Ishikawa (cell line): ENCODE measurements around the gene SLC25A40.

ENCODE experiments used
- CEBPB ChIP-seq: IDR thresholded peaks from 2 replicates; pipeline ENCODE4 v1.6.1; 2012
- CREB1 ChIP-seq: IDR thresholded peaks from 2 replicates; pipeline ENCODE4 v1.6.1; 2012; ENCODE audit warnings: low read depth
- EGR1 ChIP-seq: IDR thresholded peaks from 2 replicates; pipeline ENCODE4 v1.6.1; 2012
- EP300 ChIP-seq: IDR thresholded peaks from 2 replicates; pipeline ENCODE4 v1.6.1; 2012; ENCODE audit warnings: borderline replicate concordance
- FOXM1 ChIP-seq: IDR thresholded peaks from 2 replicates; pipeline ENCODE4 v1.6.1; 2012; ENCODE audit warnings: low read depth, borderline replicate concordance
- MAX ChIP-seq: IDR thresholded peaks from 2 replicates; pipeline ENCODE4 v1.6.1; 2012
- NFIC ChIP-seq: IDR thresholded peaks from 2 replicates; pipeline ENCODE4 v1.6.1; 2012
- RAD21 ChIP-seq: IDR thresholded peaks from 2 replicates; pipeline ENCODE4 v1.6.1; 2012; ENCODE audit warnings: low read depth
- REST ChIP-seq: IDR thresholded peaks from 2 replicates; pipeline ENCODE4 v1.6.1; 2012; ENCODE audit warnings: low read depth, mild to moderate bottlenecking
- TAF1 ChIP-seq: IDR thresholded peaks from 2 replicates; pipeline ENCODE4 v1.6.1; 2012; ENCODE audit warnings: low read depth, mild to moderate bottlenecking
- TCF12 ChIP-seq: IDR thresholded peaks from 2 replicates; pipeline ENCODE4 v1.6.1; 2012; ENCODE audit warnings: low read depth
- TEAD4 ChIP-seq: IDR thresholded peaks from 2 replicates; pipeline ENCODE4 v1.6.1; 2012
- USF1 ChIP-seq: IDR thresholded peaks from 2 replicates; pipeline ENCODE4 v1.6.1; 2012
- YY1 ChIP-seq: IDR thresholded peaks from 2 replicates; pipeline ENCODE4 v1.6.1; 2012; ENCODE audit warnings: low read depth
- ZBTB7A ChIP-seq: IDR thresholded peaks from 2 replicates; pipeline ENCODE4 v1.6.1; 2012; ENCODE audit warnings: low read depth

SLC25A40 gene

GRCh38 chr7:87878208-87878735 lies 2.1 kb upstream of the SLC25A40 start:
- TF ChIP-seq CREB1 (no peak), RAD21 (no peak), TAF1 (no peak), EP300 (no peak), MAX (no peak), NFIC (no peak), TCF12 (no peak), EGR1 (no peak), CEBPB (no peak), FOXM1 (no peak), REST (no peak), USF1 (no peak), TEAD4 (no peak), YY1 (no peak)

- TF ChIP-seq EGR1 (no peak), NFIC (no peak), MAX (no peak), TEAD4 (no peak), RAD21 (no peak), TCF12 (no peak), ZBTB7A (no peak), CREB1 (no peak), EP300 (no peak), FOXM1 (no peak), REST (no peak), YY1 (no peak), CEBPB (no peak), TAF1 (no peak), USF1 (no peak)
These were observed 1.3 kb upstream of the SLC25A40 start for GRCh38 chr7:87877366-87878040.

- TF ChIP-seq USF1 (no peak), MAX (0 out of 2 replicates have a peak, but pooled peaks have one; percentile 10), YY1 (0 out of 2 replicates have a peak, but pooled peaks have one; percentile 8), NFIC (no peak), EP300 (no peak)
These were observed 692 bp upstream of the SLC25A40 start for GRCh38 chr7:87876869-87877234.

- TF ChIP-seq USF1 (no peak), ZBTB7A (peak; percentile 82; the same call in 1 of the 2 replicates)
These were observed 765 bp downstream of the SLC25A40 start for GRCh38 chr7:87875151-87876039.

- no peak for TF ChIP-seq CEBPB
- no peak for TF ChIP-seq ZBTB7A
- no peak for TF ChIP-seq TCF12
- no peak for TF ChIP-seq FOXM1
- TF ChIP-seq NFIC: no peak
These were observed 2.1 kb downstream of the SLC25A40 start for GRCh38 chr7:87874066-87874465.
